Measurements from ENCODE around the gene MEGF6. TPM values are rescaled to one million over a fixed set of nuclear protein-coding genes. Genes with fewer than 3 reads are reported as not detected.

Gene MEGF6
- total RNA-seq, 1 experiment from 2014 or later, result 21.3 TPM

DNA sequence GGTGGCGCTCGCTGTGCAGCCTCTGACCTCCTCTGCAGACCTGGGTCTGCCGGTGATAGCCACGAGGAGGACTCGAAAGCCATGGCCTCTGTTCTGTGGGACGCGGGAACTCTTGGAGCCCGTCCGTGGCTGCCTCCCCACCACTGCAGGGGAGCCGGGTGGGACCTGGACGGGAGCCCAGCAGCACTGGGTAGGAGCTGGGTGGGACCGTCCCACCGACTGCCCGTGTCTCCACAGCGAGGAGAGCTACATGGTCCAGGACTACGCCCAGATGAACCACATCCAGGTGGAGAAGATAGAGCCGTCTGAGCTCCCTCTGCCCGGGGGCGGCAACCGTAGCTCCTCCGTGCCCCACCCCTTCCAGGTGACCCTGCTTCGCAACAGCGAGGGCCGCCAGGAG is 133.1 kb downstream of the MEGF6 start:
- Histone ChIP-seq H2AK5ac (ENCODE audit: insufficient read length, low read length) (no peak overlapping the region), H4K20me1 (ENCODE audit: control insufficient read depth, insufficient read depth, insufficient read length) (peaks cover 4% of the 10 kb centered on the region), H3K18ac (ENCODE audit: insufficient read length, low read depth, low read length) (no peak overlapping the region), H3T11ph (ENCODE audit: low read length) (no peak overlapping the region), H2BK5ac (ENCODE audit: insufficient read length, low read length) (no peak overlapping the region), H2BK20ac (ENCODE audit: low read depth, low read length, poor library complexity, severe bottlenecking) (no peak overlapping the region), H3K4me1 (ENCODE audit: insufficient read depth, low read length) (no peaks in the 10 kb centered on the region), H3K23me2 (ENCODE audit: insufficient read length, low read depth, low read length, poor library complexity, severe bottlenecking) (no peaks in the 10 kb centered on the region), H3K9me3 (ENCODE audit: control insufficient read depth, low read depth, low read length) (no peaks in the 10 kb centered on the region), H3K27ac (ENCODE audit: insufficient read length, low read depth, low read length) (no peak overlapping the region), H3K56ac (ENCODE audit: insufficient read length, low read depth, low read length) (no peak overlapping the region), H4K91ac (ENCODE audit: insufficient read length, low read depth, low read length) (no peak overlapping the region), H3K79me2 (ENCODE audit: insufficient read depth, low read length) (no peaks in the 10 kb centered on the region), H2BK120ac (ENCODE audit: low read depth, low read length, poor library complexity, severe bottlenecking) (no peak overlapping the region), H3K4ac (ENCODE audit: low read depth, low read length) (no peak overlapping the region), H2AFZ (ENCODE audit: low read length) (no peak overlapping the region), H3K79me1 (ENCODE audit: insufficient read depth, low read depth, low read length, poor library complexity, severe bottlenecking) (no peaks in the 10 kb centered on the region), H4K8ac (replicated peaks; ENCODE audit: insufficient read length, low read depth, low read length) (no peak overlapping the region), H2BK12ac (ENCODE audit: insufficient read length, low read depth, low read length) (no peak overlapping the region), H3K9ac (ENCODE audit: extremely low read depth, insufficient read length, low read length) (no peak overlapping the region), H3K23ac (ENCODE audit: insufficient read length, low read depth, low read length) (no peak overlapping the region), H4K5ac (ENCODE audit: insufficient read length, low read depth, low read length) (no peak overlapping the region), H3K4me2 (ENCODE audit: insufficient read depth, insufficient read length, low read length) (no peak overlapping the region), H3K27me3 (ENCODE audit: insufficient read depth, low read length) (no peaks in the 10 kb centered on the region), H2BK15ac (ENCODE audit: low read depth, low read length) (no peak overlapping the region), H3K14ac (ENCODE audit: insufficient read depth, low read length) (no peak overlapping the region)
- H3K4me1 Mint-ChIP-seq, result no peaks in the 10 kb centered on the region
- no peaks in the 10 kb centered on the region for H3K9me3 Mint-ChIP-seq
- no peak overlapping the region for H3K4me3 Mint-ChIP-seq
- H3K27me3 Mint-ChIP-seq (ENCODE audit: low read depth), result no peaks in the 10 kb centered on the region
- no CpG with 5 or more reads among the region's 24 CpGs for WGBS (ENCODE audit: extremely low coverage, insufficient read length, low lambda C conversion rate)
- DNase-seq, result no peak
- H3K27ac Mint-ChIP-seq, result no peak overlapping the region
- H3K36me3 Mint-ChIP-seq (ENCODE audit: insufficient read depth in 1 of 3, low read depth in 3 of 3), result peaks cover 4 to 14% (median 10%) of the 10 kb centered on the region in 3 experiments; a peak in 5 of 7 replicates
- TF ChIP-seq, protein P1, sequence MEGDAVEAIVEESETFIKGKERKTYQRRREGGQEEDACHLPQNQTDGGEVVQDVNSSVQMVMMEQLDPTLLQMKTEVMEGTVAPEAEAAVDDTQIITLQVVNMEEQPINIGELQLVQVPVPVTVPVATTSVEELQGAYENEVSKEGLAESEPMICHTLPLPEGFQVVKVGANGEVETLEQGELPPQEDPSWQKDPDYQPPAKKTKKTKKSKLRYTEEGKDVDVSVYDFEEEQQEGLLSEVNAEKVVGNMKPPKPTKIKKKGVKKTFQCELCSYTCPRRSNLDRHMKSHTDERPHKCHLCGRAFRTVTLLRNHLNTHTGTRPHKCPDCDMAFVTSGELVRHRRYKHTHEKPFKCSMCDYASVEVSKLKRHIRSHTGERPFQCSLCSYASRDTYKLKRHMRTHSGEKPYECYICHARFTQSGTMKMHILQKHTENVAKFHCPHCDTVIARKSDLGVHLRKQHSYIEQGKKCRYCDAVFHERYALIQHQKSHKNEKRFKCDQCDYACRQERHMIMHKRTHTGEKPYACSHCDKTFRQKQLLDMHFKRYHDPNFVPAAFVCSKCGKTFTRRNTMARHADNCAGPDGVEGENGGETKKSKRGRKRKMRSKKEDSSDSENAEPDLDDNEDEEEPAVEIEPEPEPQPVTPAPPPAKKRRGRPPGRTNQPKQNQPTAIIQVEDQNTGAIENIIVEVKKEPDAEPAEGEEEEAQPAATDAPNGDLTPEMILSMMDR (conservative IDR thresholded peaks at IDR 0.05), result no peak
